ENCODE data around the gene SLC4A2. TPM values are rescaled to one million over a fixed set of nuclear protein-coding genes. Genes with fewer than 3 reads are reported as not detected.

The SLC4A2 gene
- total RNA-seq, 6 experiments from 2014 or later: 74.0 to 140 (median 106) TPM

DNA sequence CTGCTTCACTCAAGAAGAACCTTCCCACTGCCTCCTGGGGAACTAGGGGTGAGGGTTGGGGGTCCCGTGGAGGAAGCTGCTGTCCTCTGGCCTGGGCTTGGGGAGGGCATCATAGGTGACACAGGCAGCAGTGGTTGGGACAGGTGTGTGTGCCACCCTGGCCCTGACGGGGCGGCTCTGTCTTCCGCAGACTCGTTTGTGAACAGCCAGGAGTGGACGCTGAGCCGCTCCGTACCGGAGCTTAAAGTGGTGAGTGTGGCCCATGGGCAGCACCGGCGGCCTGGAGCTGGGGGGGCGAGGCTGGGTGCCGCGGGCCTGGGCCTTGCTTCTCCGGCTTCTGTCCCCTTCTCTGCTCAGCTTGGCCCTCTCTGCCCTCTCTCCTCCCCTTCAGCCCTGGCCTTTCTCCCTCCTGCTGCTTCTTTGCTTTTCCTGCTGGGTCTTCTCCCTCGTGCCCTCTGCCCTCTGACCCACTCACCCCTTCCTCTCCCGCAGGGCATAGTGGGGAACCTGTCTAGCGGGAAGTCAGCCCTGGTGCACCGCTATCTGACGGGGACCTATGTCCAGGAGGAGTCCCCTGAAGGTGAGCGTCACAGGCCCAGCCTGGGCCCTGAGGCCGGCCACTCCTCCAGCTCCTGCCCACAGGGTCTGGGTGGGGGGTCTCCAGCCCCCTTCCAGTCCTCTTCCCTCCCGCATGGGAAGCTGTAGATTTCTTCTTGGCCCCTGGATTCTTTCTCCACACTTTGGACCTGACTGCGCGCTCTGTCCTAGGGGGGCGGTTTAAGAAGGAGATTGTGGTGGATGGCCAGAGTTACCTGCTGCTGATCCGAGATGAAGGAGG lies 57.4 kb downstream of the SLC4A2 start:
- no peak for ATAC-seq
- intact Hi-C loops (cut with DNase I): no loop called here
- Histone ChIP-seq H3K9me3 (no peaks in the 10 kb centered on the region), H3K27me3 (no peaks in the 10 kb centered on the region), H3K4me1 (no peaks in the 10 kb centered on the region), H3K27ac (no peak overlapping the region), H3K4me3 (no peak overlapping the region), H3K36me3 (peaks cover 0 to 27% (median 7%) of the 10 kb centered on the region in 4 donors)
- DNase-seq: no peak
- TF ChIP-seq POLR2A (IDR thresholded peaks at IDR 0.05): no peak
- TF ChIP-seq, protein P1, sequence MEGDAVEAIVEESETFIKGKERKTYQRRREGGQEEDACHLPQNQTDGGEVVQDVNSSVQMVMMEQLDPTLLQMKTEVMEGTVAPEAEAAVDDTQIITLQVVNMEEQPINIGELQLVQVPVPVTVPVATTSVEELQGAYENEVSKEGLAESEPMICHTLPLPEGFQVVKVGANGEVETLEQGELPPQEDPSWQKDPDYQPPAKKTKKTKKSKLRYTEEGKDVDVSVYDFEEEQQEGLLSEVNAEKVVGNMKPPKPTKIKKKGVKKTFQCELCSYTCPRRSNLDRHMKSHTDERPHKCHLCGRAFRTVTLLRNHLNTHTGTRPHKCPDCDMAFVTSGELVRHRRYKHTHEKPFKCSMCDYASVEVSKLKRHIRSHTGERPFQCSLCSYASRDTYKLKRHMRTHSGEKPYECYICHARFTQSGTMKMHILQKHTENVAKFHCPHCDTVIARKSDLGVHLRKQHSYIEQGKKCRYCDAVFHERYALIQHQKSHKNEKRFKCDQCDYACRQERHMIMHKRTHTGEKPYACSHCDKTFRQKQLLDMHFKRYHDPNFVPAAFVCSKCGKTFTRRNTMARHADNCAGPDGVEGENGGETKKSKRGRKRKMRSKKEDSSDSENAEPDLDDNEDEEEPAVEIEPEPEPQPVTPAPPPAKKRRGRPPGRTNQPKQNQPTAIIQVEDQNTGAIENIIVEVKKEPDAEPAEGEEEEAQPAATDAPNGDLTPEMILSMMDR (IDR thresholded peaks at IDR 0.05): no peak
- WGBS (ENCODE audit: insufficient coverage, low coverage, low lambda C conversion rate, missing lambda C conversion rate): 60% methylated on average over 3 of the region's 27 CpGs

DNA sequence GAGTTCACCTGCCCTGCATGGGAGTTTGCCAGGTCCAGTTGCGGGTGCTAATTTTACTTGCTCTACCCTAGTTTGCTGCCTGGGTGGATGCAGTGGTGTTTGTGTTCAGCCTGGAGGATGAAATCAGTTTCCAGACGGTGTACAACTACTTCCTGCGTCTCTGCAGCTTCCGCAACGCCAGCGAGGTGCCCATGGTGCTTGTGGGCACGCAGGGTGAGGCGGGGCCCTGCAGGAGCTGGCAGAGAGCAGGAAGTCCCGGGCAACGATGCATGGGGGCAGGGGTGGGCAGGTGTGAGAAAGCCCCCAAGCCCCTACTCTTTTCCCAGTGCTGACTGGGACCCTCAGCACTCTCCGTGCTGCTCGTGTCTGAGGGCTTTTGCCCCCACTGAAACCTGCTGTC lies 58.2 kb downstream of the SLC4A2 start:
- Histone ChIP-seq H3K27ac (no peak overlapping the region), H3K36me3 (peaks cover 0 to 27% (median 7%) of the 10 kb centered on the region in 4 donors), H3K27me3 (no peaks in the 10 kb centered on the region), H3K4me1 (no peaks in the 10 kb centered on the region), H3K4me3 (no peak overlapping the region), H3K9me3 (no peaks in the 10 kb centered on the region)
- WGBS (ENCODE audit: insufficient coverage, low coverage, low lambda C conversion rate, missing lambda C conversion rate): no CpG with 5 or more reads among the region's 12 CpGs
- ATAC-seq (no peak), DNase-seq (no peak)
- intact Hi-C loops (cut with DNase I): no loop called here
- TF ChIP-seq POLR2A (IDR thresholded peaks at IDR 0.05): no peak
- TF ChIP-seq, protein P1 (IDR thresholded peaks at IDR 0.05): no peak

DNA sequence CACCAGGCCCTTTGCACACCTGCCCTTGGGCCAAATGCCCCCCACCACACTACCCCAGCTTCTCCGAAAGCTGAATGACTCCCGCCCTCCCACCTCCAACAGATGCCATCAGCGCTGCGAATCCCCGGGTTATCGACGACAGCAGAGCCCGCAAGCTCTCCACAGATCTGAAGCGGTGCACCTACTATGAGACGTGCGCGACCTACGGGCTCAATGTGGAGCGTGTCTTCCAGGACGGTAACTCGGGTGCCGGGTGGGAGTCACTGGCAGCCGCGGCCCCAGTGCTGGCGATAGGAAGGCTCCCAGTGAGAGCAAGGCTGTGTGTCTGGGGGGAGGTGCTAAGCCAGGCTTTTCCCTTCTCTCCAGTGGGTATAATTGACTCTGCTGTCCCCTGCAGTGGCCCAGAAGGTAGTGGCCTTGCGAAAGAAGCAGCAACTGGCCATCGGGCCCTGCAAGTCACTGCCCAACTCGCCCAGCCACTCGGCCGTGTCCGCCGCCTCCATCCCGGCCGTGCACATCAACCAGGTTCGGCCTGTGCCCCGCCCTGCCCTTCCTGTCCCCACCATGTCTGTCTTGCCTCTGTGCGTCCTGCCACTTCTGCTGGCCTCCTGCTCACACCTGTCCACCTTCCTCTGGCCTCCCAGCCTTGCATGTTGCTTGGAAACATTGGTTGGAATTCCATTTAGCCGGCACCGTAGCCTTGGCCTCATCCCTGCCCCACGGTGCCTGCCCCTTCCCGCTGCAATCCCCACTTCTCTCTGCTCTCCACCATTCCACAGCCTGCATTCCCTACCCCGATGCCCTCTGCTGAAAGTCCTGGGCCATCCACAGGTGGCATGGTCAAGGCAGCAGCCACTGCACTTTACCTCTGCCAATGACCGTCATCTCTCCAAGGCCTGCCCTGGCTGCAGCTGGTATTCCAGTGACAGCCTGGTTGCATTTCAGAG lies 59.0 kb downstream of the SLC4A2 start:
- H3K36me3 ChIP-seq: peaks cover 0 to 27% (median 7%) of the 10 kb centered on the region in 4 donors
- no peak for DNase-seq

DNA sequence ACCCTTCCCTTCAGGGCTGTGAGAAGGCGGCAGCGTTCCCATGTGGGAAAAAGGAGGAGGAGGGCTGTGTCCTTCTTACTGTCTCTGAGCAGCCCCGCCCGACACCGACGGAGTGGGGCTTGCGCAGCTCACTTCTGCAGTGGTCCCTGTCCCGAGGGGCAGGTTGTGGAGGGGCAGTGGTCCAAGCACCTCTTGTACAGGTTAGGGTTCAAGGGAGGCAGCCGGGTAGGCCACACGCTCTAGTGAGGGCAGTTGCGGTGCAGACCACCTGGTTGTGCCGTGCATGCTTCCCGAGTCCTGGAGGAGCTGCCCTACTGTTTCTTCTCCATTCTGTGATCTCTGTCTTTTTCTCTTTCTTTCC lies 59.6 kb downstream of the SLC4A2 start:
- no peak for ATAC-seq
- H3K4me3 ChIP-seq: no peak overlapping the region
- DNase-seq: no peak
- H3K27me3 ChIP-seq: no peaks in the 10 kb centered on the region
- H3K4me1 ChIP-seq: no peaks in the 10 kb centered on the region
- WGBS (ENCODE audit: insufficient coverage, low coverage, low lambda C conversion rate, missing lambda C conversion rate): 87% methylated on average over 10 of the region's 13 CpGs
- TF ChIP-seq POLR2A (IDR thresholded peaks at IDR 0.05): no peak
- TF ChIP-seq, protein P1 (IDR thresholded peaks at IDR 0.05): no peak
- H3K9me3 ChIP-seq: no peaks in the 10 kb centered on the region
- H3K36me3 ChIP-seq: peaks cover 0 to 31% (median 7%) of the 10 kb centered on the region in 4 donors
- no peak overlapping the region for H3K27ac ChIP-seq
- intact Hi-C loops (cut with DNase I): no loop called here

More for the DNA sequence above, 59.0 kb downstream of the SLC4A2 start:
- no peak overlapping the region for H3K4me3 ChIP-seq
- intact Hi-C loops (cut with DNase I): no loop called here
- no peak for ATAC-seq
- no peaks in the 10 kb centered on the region for H3K9me3 ChIP-seq
- H3K4me1 ChIP-seq: no peaks in the 10 kb centered on the region
- WGBS (ENCODE audit: insufficient coverage, low coverage, low lambda C conversion rate, missing lambda C conversion rate): 89% methylated on average over 18 of the region's 38 CpGs
- no peaks in the 10 kb centered on the region for H3K27me3 ChIP-seq
- no peak for TF ChIP-seq POLR2A (IDR thresholded peaks at IDR 0.05)
- TF ChIP-seq, protein P1 (IDR thresholded peaks at IDR 0.05): no peak
- H3K27ac ChIP-seq: no peak overlapping the region

All from right lobe of liver (tissue), 6 donors.